HepG2 (cell line): ENCODE results near the gene KATNAL2. TPM values are rescaled to one million over a fixed set of nuclear protein-coding genes. Genes with fewer than 3 reads are reported as not detected.
A peak's percentile ranks its signal among the peaks of the same experiment; 100 is the strongest.

Experiments
- ASH2L ChIP-seq: fragments of 300-600, 200-600 bp; sonication (generic); IDR thresholded peaks from 2 replicates; pipeline ENCODE4 v1.7.0; 2017; ENCODE audit warnings: low read depth, mild to moderate bottlenecking, moderate library complexity, mixed read lengths, low read length; ENCODE audit not compliant: insufficient read length
- DR1 ChIP-seq: sonication (generic); formaldehyde crosslinking; IDR thresholded peaks from 2 replicates; pipeline ENCODE4 v1.8.0; 2021; ENCODE audit warnings: mild to moderate bottlenecking, missing genetic modification reagents, inconsistent platforms
- ESRRA ChIP-seq: sonication (generic); formaldehyde crosslinking; IDR thresholded peaks from 2 replicates; pipeline ENCODE4 v1.5.1; 2020; ENCODE audit warnings: mild to moderate bottlenecking, low read depth, missing genetic modification reagents
- GZF1 ChIP-seq: sonication (generic); formaldehyde crosslinking; IDR thresholded peaks from 2 replicates; pipeline ENCODE4 v1.5.1; 2020; ENCODE audit warnings: mild to moderate bottlenecking, missing genetic modification reagents
- HMG20B ChIP-seq: conservative IDR thresholded peaks from 2 replicates; pipeline ENCODE4 v1.6.1; 2016; ENCODE audit warnings: missing genetic modification reagents, missing compliant biosample characterization
- ISL2 ChIP-seq: sonication (generic); formaldehyde crosslinking; IDR thresholded peaks from 2 replicates; pipeline ENCODE4 v1.5.0; 2020; ENCODE audit warnings: missing genetic modification reagents
- KIAA2018 ChIP-seq: sonication (generic); formaldehyde crosslinking; IDR thresholded peaks from 2 replicates; pipeline ENCODE4 v1.5.0; 2020; ENCODE audit warnings: mild to moderate bottlenecking, missing genetic modification reagents, borderline replicate concordance
- RBAK ChIP-seq: sonication (generic); formaldehyde crosslinking; IDR thresholded peaks from 2 replicates; pipeline ENCODE4 v1.5.1; 2020; ENCODE audit warnings: mild to moderate bottlenecking, missing genetic modification reagents
- YY1 ChIP-seq: IDR thresholded peaks from 2 replicates; pipeline ENCODE4 v1.6.1; 2011; ENCODE audit warnings: low read length, low read depth, moderate library complexity, mild to moderate bottlenecking; ENCODE audit not compliant: insufficient read depth, insufficient replicate concordance
- ZMYM4 ChIP-seq: sonication (generic); formaldehyde crosslinking; IDR thresholded peaks from 2 replicates; pipeline ENCODE4 v1.8.1; 2023; ENCODE audit warnings: mild to moderate bottlenecking, missing genetic modification reagents
- ZNF234 ChIP-seq: sonication (generic); formaldehyde crosslinking; conservative IDR thresholded peaks from 2 replicates; pipeline ENCODE4 v1.5.1; 2020; ENCODE audit warnings: mild to moderate bottlenecking, missing genetic modification reagents
- ZNF292 ChIP-seq: sonication (generic); formaldehyde crosslinking; IDR thresholded peaks from 2 replicates; pipeline ENCODE4 v1.8.1; 2022; ENCODE audit warnings: mild to moderate bottlenecking, low read depth, missing genetic modification reagents, borderline replicate concordance
- ZNF431 ChIP-seq: sonication (generic); formaldehyde crosslinking; IDR thresholded peaks from 2 replicates; pipeline ENCODE4 v1.9.0; 2022; ENCODE audit warnings: missing genetic modification reagents, low read depth, mild to moderate bottlenecking, borderline replicate concordance
- ZNF441 ChIP-seq: sonication (generic); formaldehyde crosslinking; IDR thresholded peaks from 2 replicates; pipeline ENCODE4 v1.7.0; 2021; ENCODE audit warnings: missing genetic modification reagents, borderline replicate concordance
- ZNF784 ChIP-seq: sonication (generic); formaldehyde crosslinking; IDR thresholded peaks from 2 replicates; pipeline ENCODE4 v1.5.1; 2020; ENCODE audit warnings: missing genetic modification reagents, mild to moderate bottlenecking, borderline replicate concordance
- ZNF792 ChIP-seq: IDR thresholded peaks from 2 replicates; pipeline ENCODE4 v1.6.1; 2016
- ZNF850 ChIP-seq: sonication (generic); formaldehyde crosslinking; conservative IDR thresholded peaks from 2 replicates; pipeline ENCODE4 v1.9.0; 2021; ENCODE audit warnings: mild to moderate bottlenecking, missing genetic modification reagents
- ZSCAN31 ChIP-seq: sonication (generic); formaldehyde crosslinking; IDR thresholded peaks from 2 replicates; pipeline ENCODE4 v1.5.0; 2020; ENCODE audit warnings: low read depth, mild to moderate bottlenecking, missing genetic modification reagents
- polyA plus RNA-seq, 8 experiments: library from polyadenylated mRNA; depleted of rRNA in 3 of 8; stranded (reverse) in 7 of 8; unstranded in 1 of 8; fragments of >200 nt; fragmentation: Illumina TruSeq in 4 of 8; extraction: Trizol in 4 of 8; gene quantifications; 2 replicates each; pipeline versions ENCODE4 v1.2.1 to v1.2.3, GENCODE V29; 2011 to 2016; ENCODE audit warnings: low read depth in 4 of 8, missing spikeins in 1 of 8, mixed read lengths in 1 of 8; ENCODE audit not compliant: insufficient read depth in 1 of 8
- total RNA-seq, 5 experiments: library from RNA; depleted of rRNA; stranded (reverse); fragments of >200 nt; fragmentation: Illumina TruSeq; extraction: Trizol; gene quantifications; 2 replicates each; pipeline ENCODE4 v1.2.3, GENCODE V29; 2016; ENCODE audit warnings: low read depth in 1 of 5
- TF ChIP-seq, protein P1 (sequence below): sonication (generic); formaldehyde crosslinking; IDR thresholded peaks from 2 replicates; pipeline ENCODE4 v1.8.0; 2022; ENCODE audit warnings: mild to moderate bottlenecking, missing genetic modification reagents; ENCODE audit not compliant: insufficient replicate concordance

Gene KATNAL2
- total and polyA plus RNA-seq, 2 of the 13 experiments (the other 11 are each of a cell fraction or from before 2014, with no cell fraction given), result not detected

GRCh38 chr18:46917108-46917802 lies at the start of gene KATNAL2, which contains the start of gene PIAS2 (continued):
- no peak for TF ChIP-seq ISL2 (CRISPR knock-in tag)
- no peak for TF ChIP-seq RBAK
- TF ChIP-seq ZSCAN31 (CRISPR knock-in tag), result peak; percentile 68; the same call in 1 of the 2 replicates
- TF ChIP-seq ZNF441 (CRISPR knock-in tag), result no peak
- TF ChIP-seq, protein P1, sequence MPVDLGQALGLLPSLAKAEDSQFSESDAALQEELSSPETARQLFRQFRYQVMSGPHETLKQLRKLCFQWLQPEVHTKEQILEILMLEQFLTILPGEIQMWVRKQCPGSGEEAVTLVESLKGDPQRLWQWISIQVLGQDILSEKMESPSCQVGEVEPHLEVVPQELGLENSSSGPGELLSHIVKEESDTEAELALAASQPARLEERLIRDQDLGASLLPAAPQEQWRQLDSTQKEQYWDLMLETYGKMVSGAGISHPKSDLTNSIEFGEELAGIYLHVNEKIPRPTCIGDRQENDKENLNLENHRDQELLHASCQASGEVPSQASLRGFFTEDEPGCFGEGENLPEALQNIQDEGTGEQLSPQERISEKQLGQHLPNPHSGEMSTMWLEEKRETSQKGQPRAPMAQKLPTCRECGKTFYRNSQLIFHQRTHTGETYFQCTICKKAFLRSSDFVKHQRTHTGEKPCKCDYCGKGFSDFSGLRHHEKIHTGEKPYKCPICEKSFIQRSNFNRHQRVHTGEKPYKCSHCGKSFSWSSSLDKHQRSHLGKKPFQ (CRISPR knock-in tag), result no peak
- TF ChIP-seq ZNF292, result no peak
- peak; percentile 78 for TF ChIP-seq ASH2L
- peak; percentile 61 for TF ChIP-seq ZMYM4 (CRISPR knock-in tag)
- no peak for TF ChIP-seq HMG20B (CRISPR knock-in tag)
- peak; percentile 86 for TF ChIP-seq YY1
- TF ChIP-seq ZNF850, result no peak
- TF ChIP-seq ZNF431 (CRISPR knock-in tag), result no peak; the same call in 1 of the 2 replicates
- no peak for TF ChIP-seq ZNF234 (CRISPR knock-in tag)
- TF ChIP-seq GZF1 (CRISPR knock-in tag), result no peak
- no peak for TF ChIP-seq KIAA2018 (CRISPR knock-in tag)
- no peak for TF ChIP-seq ZNF792
- 0 out of 2 replicates have a peak, but pooled peaks have one; percentile 36 for TF ChIP-seq DR1
- TF ChIP-seq ESRRA (CRISPR knock-in tag), result peak; percentile 80
- no peak for TF ChIP-seq ZNF784
